Coronary artery (tissue), 2 donors: ENCODE measurements around the gene PYHIN1.

ENCODE experiments used
- DNase-seq: peaks from one replicate; pipeline ENCODE4 v3.0.0-alpha.2; 2017; ENCODE audit warnings: low spot score
- H3K27ac ChIP-seq, 2 donors: fragments of 200-600 bp; sonication (generic); one replicate each; pipeline ENCODE4 v1.5.1; 2016 to 2019
- H3K4me3 ChIP-seq: fragments of 200-600 bp; sonication (generic); 2 replicates; pipeline ENCODE4 v1.5.1; 2016; ENCODE audit warnings: mild to moderate bottlenecking, moderate library complexity
- TF ChIP-seq, protein P1 (sequence below): fragments of 200-600 bp; sonication (generic); IDR thresholded peaks from one replicate; pipeline ENCODE4 v1.5.1; 2019; ENCODE audit warnings: antibody characterized with exemption

Gene PYHIN1

DNA sequence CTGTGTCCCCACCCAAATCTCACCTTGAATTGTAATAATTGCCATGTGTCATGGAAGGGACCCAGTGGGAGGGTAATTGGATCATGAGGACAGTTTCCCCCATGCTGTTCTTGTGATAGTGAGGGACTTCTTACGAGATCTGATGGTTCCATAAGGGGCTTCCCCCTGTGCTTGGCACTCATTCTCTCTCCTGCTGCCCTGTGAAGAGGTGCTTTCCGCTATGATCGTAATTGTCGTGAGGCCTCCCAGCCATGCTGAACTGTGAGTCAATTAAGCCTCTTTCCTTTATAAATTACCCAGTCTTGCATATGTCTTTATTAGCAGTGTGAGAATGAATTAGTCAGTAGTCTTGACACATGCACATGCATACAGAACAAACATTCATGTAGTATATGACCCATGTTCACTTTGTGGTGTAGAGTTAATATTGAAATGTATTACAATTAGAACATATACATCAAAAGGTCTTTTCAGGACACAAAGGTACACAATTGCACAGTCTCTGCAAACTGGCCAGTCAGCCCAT lies 61.5 kb downstream of the PYHIN1 start:
- Histone ChIP-seq H3K4me3 (no peak overlapping the region), H3K27ac (no peak overlapping the region)
- DNase-seq: no peak
- TF ChIP-seq, protein P1, sequence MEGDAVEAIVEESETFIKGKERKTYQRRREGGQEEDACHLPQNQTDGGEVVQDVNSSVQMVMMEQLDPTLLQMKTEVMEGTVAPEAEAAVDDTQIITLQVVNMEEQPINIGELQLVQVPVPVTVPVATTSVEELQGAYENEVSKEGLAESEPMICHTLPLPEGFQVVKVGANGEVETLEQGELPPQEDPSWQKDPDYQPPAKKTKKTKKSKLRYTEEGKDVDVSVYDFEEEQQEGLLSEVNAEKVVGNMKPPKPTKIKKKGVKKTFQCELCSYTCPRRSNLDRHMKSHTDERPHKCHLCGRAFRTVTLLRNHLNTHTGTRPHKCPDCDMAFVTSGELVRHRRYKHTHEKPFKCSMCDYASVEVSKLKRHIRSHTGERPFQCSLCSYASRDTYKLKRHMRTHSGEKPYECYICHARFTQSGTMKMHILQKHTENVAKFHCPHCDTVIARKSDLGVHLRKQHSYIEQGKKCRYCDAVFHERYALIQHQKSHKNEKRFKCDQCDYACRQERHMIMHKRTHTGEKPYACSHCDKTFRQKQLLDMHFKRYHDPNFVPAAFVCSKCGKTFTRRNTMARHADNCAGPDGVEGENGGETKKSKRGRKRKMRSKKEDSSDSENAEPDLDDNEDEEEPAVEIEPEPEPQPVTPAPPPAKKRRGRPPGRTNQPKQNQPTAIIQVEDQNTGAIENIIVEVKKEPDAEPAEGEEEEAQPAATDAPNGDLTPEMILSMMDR: no peak

DNA sequence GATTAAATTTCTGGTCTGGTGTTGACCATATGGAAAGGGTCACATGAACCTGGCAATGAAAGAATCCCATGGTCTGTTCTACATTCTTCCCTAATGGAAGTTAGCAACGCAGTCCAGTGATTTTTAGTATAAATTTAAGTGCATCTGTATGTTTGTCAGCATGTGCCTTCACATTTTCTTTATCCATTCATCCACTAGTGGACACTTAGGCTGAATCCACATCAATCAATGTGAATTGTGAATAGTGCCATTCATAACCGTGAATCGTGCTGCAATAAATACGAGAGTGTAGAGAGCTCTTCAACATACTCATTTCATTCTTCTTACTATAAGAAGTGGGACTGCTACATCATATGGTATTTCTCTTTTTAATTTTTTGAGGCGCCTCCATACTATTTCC lies 65.6 kb downstream of the PYHIN1 start:
- Histone ChIP-seq H3K27ac (no peak overlapping the region), H3K4me3 (no peak overlapping the region)
- TF ChIP-seq, protein P1: no peak
- DNase-seq: no peak

DNA sequence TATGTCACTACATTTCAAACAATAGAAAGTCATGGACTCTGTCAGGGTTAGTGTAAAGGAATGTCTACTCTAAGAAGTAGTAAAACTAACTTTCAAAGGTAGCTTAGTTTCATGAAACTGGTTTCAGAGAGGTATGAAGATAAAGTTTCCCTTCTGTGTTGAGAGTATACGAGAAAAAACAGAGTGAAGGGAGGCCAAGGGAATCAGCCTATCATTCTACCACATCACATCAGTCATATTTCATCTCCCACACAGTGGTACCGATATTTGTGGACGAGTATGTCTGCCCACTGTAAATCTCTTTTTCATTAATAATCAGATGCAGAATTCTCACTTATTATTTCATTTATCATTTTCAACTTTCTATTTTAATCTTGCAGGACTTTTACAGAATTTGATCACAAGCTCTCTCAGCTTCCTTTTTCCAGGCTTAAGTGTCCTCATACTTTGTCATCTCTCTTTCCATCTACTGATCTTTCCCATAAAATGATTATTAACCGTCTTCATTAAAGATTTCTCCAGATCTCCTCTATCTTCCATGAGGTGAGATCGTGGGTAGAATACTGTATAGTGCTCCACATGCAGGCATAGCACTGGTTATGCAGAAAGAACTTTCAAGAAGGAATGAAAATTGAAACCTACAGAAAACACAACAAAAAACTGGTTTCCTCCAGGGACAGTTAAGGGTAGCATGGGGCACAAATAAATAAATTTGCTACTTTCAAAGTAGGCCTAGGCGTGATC lies 66.9 kb downstream of the PYHIN1 start:
- H3K27ac ChIP-seq: peak overlapping the region in 1 of 2 donors; percentile 84
- DNase-seq: no peak
- peak overlapping the region; percentile 79 for H3K4me3 ChIP-seq
- TF ChIP-seq, protein P1: no peak

DNA sequence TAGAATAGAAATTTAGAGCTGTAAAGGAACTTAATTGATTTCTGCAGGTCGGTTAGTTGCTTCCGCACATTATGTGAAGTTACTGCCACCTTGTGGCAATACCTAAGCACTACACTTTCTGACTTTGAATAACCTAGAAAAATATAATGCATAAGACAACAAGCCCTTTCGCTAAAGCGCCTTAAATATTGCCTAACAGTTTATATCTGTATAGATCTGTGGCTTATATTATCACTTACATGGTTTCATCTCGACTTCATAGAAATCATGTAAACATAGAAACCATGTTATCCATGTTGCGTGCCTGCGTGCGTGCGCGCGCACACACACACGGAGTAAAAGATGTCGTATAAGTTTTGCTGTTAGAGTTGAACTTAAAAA lies 67.4 kb downstream of the PYHIN1 start:
- TF ChIP-seq, protein P1: peak; percentile 73
- Histone ChIP-seq H3K4me3 (peak overlapping the region; percentile 79), H3K27ac (peak overlapping the region; percentile 84 to 95)
- DNase-seq: no peak

DNA sequence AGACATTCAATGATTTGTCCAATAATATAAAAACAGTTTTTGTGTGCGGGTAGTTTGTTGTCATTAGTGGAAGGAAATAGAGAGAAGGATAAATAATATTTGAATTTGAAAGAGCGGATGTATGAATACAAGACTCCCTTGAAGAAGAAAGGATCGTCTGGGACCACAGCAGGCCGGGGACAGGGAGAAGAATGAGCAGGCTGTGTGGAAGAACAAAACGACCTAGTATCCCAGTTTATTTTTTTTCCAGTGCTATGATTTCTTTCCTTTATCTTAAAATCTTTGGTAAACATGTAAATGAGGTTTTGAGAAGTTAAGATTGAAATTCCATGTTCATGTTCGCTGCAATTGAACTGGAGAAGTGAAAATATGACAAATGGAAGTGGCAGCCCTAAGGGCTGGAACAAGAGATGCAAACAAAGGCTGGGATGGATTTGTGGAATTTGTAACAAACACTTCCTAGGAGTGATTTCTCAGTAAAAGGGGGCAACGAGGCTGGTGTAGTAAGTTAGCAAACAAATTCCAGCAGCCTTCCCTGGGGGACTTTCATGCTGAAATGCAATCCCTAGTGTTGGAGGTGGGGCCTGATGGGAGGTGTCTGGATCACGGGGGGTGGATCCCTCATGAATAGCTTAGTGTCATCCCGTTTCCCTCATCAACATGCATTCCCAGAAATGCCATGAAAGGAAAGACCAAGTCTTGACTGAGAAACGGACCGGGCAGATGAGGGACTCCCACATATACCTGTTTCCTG lies 68.1 kb downstream of the PYHIN1 start:
- TF ChIP-seq, protein P1: no peak
- H3K4me3 ChIP-seq: peak overlapping the region; percentile 79
- peak; percentile 93 for DNase-seq
- peak overlapping the region; percentile 84 to 95 for H3K27ac ChIP-seq

DNA sequence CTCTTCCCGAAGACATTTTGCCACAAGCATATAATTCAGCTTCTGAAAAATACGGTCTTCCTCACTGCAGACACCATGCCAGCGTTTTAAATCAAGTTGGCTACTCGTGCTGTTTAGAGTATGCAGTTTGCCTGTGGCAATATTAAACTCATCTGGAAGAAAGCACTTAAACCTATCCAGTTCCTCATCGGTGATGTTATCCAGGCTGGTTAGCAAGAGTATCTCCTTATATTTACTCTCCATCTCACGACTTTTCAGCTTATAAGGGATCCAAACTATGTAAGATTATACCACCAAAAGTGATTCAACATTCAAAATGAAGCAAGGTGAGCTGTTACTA lies 68.7 kb downstream of the PYHIN1 start:
- H3K27ac ChIP-seq: peak overlapping the region; percentile 84 to 95
- H3K4me3 ChIP-seq: peak overlapping the region; percentile 79
- DNase-seq: no peak
- TF ChIP-seq, protein P1: no peak

DNA sequence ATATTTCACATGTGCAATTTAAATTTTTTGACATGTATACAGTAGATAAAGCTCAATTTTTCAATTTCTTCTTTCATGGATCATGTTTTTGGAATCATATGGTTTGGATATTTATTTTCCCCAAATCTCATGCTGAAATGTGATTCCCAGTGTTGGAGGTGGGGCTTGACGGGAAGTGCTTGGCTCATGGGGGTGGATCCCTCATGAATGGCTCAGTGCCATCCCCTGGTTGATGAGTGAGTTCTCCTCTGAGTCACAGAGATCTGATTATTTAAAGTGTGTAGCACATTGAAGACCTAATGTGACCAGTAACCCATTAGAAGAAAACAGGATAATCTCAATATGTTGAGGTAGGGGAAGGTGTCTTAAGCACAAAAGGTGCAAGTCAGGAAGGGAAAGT lies 69.3 kb downstream of the PYHIN1 start:
- peak; percentile 93 for DNase-seq
- H3K27ac ChIP-seq: peak overlapping the region; percentile 84 to 95
- H3K4me3 ChIP-seq: peak overlapping the region; percentile 79
- TF ChIP-seq, protein P1: no peak
